AG09309 (cell line): ENCODE results near the gene BAG1.

ENCODE experiments used
- DNase-seq: peaks from one replicate; pipeline ENCODE4 v3.0.0-alpha.2; 2010; ENCODE audit warnings: low read depth
- H3K4me3 ChIP-seq: 2 replicates; pipeline ENCODE4 v1.5.1; 2011; ENCODE audit warnings: mild to moderate bottlenecking, low read depth, low read length, moderate library complexity; ENCODE audit not compliant: control insufficient read depth
- TF ChIP-seq, protein P1 (sequence below): IDR thresholded peaks from 2 replicates; pipeline ENCODE4 v1.5.1; 2011; ENCODE audit warnings: mild to moderate bottlenecking, low read depth, low read length, inconsistent platforms; ENCODE audit not compliant: insufficient read depth, control insufficient read depth; ENCODE audit errors: missing control alignments

The BAG1 gene

DNA sequence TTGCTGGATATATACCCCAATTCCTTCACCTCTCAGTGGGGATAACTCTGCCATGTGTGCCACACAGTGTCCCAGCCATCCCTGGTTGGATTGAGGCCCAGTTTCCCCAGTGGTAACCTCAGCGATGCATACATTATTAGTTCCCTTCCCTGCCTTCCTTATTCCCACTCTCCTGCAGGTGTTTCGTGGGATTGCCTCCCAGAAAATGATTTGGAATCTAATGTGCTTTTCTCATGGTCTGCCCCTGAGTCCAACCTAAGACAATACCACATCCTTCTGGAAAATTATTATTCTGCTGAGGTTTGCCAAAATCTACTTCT lies 32.9 kb downstream of the BAG1 start:
- TF ChIP-seq, protein P1, sequence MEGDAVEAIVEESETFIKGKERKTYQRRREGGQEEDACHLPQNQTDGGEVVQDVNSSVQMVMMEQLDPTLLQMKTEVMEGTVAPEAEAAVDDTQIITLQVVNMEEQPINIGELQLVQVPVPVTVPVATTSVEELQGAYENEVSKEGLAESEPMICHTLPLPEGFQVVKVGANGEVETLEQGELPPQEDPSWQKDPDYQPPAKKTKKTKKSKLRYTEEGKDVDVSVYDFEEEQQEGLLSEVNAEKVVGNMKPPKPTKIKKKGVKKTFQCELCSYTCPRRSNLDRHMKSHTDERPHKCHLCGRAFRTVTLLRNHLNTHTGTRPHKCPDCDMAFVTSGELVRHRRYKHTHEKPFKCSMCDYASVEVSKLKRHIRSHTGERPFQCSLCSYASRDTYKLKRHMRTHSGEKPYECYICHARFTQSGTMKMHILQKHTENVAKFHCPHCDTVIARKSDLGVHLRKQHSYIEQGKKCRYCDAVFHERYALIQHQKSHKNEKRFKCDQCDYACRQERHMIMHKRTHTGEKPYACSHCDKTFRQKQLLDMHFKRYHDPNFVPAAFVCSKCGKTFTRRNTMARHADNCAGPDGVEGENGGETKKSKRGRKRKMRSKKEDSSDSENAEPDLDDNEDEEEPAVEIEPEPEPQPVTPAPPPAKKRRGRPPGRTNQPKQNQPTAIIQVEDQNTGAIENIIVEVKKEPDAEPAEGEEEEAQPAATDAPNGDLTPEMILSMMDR, result no peak
- no peak for DNase-seq
- H3K4me3 ChIP-seq, result no peak overlapping the region

DNA sequence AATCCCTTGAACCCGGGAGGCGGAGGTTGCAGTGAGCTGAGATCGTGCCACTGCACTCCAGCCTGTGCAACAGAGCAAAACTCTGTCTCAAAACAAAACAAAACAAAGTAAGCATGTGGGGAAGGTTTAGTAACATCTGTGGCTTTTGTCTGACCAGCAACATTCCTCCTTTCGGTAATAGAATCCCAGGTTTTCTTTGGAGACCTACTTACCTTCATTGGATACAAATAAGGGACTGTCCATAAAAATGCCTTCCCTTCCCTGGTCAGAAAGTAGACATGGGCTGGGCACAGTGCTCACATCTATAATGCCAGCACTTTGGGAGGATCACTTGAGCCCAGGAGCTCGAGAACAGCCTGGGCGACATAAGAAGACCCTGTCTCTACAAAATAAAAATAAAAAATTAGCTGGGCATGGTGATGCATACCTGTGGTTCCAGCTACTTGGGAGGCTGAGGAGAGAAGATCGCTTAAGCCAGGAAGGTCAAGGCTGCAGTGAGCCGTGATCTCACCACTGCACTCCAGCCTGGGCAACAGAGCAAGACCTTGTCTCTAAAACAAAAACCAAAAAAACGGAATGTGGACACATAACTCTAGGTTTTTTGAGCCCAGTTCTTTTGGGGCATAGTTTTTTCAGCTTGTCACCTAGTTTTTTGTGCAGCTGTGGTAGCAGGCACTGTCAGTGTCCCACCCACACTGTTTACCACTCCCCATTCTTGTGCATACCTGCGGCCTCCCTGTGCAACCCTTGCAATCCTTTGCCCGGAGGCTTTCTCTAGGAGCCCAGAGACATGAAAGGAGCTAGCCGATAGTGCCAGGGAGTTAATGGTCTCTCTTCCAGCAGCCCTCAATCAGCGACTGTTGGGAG lies 33.5 kb downstream of the BAG1 start:
- DNase-seq, result no peak
- TF ChIP-seq, protein P1, result no peak
- H3K4me3 ChIP-seq, result no peak overlapping the region

DNA sequence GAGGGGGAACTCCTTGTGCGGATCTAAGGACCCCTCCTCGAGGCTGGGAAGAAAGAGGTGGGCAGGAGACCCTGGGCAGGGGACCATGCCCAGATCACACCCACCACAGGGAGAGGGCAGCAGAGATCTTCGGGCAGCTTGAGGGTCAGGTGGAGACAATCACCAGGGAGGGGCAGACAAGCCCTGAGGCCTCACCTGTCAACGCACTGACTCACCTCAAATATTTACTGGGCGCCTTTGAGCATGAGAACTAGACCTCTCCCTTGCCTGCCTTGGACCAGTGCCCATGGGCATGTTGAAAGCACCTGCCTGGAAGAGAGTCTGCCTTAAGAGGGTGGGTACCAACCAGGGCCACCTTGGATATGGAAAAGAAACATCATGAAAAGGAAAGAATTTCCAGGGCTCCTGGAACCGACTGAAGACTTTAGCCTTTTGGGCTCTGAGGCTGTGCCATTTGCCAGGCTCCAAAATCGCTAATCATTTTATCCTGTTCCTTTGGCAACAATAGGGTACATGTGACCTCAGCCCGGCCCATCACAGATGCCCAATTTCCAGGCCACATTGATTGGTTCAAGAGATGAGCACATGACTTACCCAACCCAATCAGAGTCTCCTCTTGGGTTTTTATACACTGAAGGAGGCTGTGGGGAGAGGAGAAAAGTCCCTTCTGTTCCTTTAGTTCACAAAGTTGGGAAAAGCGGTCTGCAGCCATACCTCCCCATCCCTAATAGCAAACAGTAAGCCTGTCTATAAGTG lies 35.0 kb downstream of the BAG1 start:
- no peak for DNase-seq
- TF ChIP-seq, protein P1, result no peak

DNA sequence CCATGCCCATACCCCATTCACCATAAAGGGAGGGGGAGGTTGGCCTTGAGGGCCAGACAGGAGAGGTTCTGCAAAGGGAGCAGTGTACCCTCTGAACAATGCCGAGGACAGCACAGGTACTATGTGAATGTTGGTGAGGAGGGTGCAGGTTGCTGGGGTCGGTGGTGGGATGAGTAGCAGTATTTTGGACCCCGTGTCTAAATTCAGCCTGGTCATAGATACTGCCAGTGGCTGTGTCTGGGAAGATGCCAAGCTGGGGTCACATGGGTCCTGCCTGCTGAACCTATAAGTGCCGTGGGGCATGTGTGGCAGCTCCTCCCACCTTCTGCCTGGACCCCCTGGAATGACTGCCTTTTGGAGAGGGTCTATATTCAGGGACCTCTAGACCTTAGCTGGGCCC lies 35.9 kb downstream of the BAG1 start:
- no peak for DNase-seq
- TF ChIP-seq, protein P1, result no peak
- no peak overlapping the region for H3K4me3 ChIP-seq

More for the DNA sequence above, 35.0 kb downstream of the BAG1 start:
- H3K4me3 ChIP-seq, result no peak overlapping the region

DNA sequence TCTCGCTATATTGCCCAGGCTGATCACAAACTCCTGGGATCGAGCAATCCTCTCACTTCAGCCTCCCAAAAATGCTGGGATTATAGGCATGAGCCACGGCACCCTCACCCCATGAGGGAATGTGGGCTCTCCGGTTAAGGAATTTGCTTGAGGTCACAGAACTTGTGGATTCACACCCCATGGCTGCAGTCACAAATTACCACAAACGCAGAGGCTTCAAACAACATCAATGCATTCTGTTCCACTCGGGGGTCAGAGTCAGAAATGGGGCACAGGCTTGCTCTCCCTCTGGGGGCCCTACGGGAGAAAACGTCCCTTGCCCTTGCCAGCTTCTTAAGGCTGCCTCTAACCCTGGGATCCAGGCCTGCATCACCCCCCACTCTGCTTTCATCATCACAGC lies 36.8 kb downstream of the BAG1 start:
- H3K4me3 ChIP-seq, result no peak overlapping the region
- TF ChIP-seq, protein P1, result no peak
- DNase-seq, result no peak

DNA sequence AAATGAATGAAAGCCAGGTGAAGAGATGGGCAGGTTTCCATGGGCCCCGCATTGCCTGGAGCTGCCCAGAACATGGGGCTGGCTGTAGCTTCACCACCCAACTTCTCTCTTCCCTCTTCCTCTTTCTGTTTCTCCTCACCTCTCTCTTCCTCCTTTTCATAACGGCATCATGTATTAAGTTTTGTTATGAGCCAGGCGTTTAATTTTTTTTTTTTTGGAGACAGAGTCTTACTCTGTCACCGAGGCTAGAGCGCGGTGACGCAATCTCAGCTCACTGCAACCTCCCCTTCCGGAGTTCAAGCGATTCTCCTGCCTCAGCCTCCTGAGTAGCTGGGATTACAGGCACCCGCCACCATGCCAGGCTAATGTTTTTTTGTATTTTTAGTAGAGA lies 37.5 kb downstream of the BAG1 start:
- DNase-seq, result no peak
- H3K4me3 ChIP-seq, result no peak overlapping the region
- TF ChIP-seq, protein P1, result no peak
